ELF-1 (cell line): Measurements from ENCODE around the gene SF3B3.

Experiments used
- DNase-seq: peaks from one replicate; pipeline ENCODE4 v3.0.0-alpha.2; 2016; ENCODE audit warnings: low read depth, low spot score

Gene SF3B3

DNA sequence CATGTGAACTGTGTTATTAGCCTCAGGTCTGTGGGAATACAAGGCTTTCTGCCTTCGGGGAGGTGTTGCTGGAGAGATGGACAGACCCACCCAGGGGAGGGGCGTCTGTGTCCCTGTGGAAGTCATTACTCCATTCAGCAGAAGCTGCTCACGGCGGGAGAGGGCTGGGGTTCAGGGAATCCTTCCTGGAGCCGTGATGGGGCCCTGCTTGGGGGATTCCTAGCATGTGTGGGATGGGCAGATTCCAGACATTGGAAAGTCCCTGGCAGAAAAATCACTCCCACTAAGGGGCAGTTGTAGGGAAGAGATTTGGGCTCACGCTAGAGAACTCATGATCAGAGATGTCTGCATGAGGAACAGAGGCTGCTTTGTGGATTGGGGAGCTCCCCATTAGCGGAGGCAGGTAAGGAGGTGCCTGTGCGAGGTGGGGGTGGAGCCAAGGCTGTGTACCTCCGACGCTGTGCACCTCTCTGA lies 66.4 kb downstream of the SF3B3 start:
- DNase-seq: no peak

DNA sequence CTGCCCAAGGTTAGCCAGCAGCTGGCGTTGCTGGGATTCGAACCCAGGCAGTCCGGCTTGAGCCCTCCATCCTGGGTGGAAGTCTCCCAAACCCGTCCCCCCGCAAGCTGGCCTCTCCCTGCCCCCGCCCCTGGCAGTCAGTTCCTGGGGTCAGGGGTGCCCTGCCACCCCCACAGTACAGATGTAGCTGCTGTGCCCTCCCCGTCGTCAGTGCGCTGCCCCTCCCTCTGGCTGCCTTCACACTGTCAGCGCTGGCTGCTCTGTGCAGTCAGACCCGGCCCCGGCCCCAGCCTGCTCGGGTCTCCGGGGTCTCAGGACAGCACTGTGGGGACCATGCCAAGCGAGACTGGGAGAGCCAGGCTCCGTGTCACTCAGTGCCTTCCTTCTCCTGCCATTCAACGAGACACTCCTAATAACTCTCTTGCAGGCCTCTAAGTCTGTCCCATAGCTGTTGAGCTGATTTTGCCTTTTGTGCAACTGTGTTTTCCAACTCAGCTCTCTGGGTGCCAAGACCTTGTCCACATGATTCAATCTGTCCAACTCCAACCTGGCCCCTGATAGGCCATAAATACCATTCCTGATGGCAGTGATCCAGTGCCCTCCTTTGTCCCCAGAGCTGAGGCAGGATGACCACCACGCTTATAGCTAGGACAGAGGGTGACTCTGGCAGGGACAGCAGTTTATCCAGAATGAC lies 67.3 kb downstream of the SF3B3 start:
- no peak for DNase-seq

DNA sequence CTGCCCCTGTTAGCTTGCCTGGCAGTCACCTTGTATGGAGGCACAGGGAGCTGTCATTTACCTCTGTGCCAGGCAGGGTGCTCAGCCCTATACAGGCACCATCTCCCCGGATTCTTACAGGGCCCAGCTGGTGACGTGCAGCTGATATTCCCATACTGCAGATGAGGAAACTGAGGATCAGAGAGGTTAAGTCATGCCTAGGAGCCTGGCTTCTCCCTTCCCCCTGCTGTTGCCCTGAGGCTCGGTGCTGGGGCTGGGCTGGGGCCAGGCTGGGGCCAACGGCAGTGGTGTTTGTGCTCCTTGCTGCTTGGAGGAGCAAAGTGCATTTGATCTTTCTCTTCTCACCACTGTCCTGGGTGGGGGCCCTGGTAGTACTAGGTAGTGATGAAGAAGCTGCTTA lies 68.0 kb downstream of the SF3B3 start:
- no peak for DNase-seq

DNA sequence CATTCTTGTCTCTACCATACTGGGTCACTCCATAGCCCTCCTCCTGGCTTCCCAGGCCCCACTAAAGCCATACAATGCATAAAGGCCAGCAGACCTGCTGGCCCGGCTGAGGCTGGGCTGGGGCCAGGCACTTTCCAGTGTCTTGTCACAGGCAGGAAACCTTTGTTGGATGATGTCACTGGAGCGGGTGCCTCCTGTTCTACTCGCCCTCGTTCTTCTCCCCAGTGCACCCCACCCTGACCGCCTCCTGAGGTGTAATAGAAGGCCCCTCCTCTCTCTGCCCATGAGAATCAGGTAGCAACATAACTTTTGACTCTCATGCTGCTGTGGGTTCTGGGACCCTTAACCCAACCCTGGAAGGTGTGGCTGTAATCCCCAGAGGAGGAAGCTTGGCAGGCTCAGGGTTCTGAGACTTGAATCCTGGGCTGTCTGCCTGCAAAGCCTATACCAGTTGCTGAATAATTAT lies 68.5 kb downstream of the SF3B3 start:
- DNase-seq: no peak

GRCh38 chr16:70593544-70593943 lies 69.9 kb downstream of the SF3B3 start:
- no peak for DNase-seq

DNA sequence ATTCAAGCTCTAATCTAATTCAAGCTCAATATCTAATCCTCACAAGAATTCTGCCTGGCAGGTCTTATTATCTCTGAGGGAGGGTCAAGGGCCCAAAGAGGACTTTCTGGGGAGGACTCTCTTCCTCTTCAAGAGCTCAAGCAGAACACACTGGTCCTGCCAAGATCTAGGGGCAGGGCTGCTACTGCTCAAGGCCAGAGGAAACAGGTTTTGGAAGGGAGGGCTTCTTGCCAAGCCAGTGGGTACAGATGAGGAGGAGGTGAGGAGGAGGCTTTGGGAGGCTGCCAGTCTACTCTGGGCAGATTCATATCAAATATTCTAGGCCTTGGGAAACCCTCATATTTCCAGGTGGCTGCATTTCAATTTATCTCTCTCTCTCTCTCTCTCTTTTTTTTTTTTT lies 71.0 kb downstream of the SF3B3 start:
- DNase-seq: no peak

GRCh38 chr16:70597135-70597835 lies 73.7 kb downstream of the SF3B3 start:
- DNase-seq: no peak

GRCh38 chr16:70598937-70599503 lies 75.4 kb downstream of the SF3B3 start:
- DNase-seq: no peak

- DNase-seq: no peak
These were observed 77.1 kb downstream of the SF3B3 start for GRCh38 chr16:70600730-70601129.

- DNase-seq: no peak
These were observed 78.3 kb downstream of the SF3B3 start for GRCh38 chr16:70601576-70602575.

DNA sequence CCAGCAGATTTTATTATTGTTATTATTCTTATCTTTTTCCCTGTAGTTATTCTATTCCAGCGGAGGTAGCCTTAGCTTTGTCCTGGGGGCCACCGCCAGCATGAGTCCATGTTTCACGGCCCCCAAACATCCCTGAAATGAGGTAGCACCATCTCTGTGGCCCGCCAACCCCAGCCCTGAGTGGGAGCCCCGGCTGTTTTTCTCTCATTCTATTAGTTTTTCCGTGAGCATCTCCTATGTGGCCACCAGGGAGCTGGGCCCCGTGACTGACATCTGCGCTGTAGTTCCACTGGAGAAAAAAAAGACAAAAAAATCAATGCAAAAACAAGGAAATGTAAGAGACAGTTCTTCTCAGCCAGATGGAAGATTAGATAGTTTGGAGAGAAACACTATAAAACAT lies 79.2 kb downstream of the SF3B3 start:
- no peak for DNase-seq

GRCh38 chr16:70604407-70605282 lies 81.0 kb downstream of the SF3B3 start:
- no peak for DNase-seq

- no peak for DNase-seq
These were observed 81.7 kb downstream of the SF3B3 start for GRCh38 chr16:70605283-70605657.

GRCh38 chr16:70608521-70608920 lies 84.9 kb downstream of the SF3B3 start:
- DNase-seq: peak; percentile 49

DNA sequence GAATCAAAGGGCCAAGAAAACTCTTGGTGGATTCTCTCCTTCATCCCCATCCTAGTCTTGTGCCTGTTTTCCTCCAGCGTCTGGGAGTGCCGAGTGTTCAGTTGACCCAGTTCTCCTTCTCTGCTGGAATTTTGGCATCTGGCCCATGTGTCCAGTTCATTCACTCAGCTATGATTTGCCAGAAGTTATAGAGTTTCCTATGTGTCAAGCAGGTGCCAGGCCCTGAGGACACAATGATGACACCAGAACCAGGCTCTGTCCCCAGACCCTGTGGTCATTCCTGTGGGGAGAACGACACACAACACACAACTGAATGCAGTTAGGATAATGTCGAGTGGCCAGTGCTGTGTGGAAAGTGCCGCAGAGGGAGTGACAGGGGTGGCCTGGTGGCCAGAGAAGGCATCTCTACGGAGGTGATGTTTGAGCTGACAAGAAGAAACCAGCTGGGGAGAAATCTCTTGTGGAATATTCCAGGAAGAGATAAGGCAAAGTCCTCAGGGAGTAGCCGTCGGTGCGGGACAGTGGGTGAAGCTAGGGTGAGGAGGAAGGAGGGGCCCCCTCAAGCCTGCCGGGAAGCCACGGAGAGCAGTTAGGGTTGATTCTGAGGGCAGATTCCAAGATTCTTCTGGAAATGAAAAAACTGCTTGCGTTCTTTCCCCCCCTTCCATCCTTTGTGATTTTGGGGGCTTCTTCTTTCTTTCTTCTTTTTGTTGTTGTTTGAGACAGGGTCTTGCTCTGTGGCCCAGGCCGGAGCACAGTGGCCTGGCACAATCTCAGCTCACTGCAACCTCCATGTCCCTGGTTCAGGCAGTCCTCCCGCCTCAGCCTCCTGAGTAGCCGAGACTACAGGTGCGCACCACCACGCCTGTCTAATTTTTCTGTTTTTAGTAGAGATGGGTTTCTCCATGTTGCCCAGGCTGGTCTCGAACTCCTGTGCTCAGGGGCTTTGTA lies 86.9 kb downstream of the SF3B3 start:
- DNase-seq: no peak

- DNase-seq: no peak
These were observed 87.6 kb downstream of the SF3B3 start for GRCh38 chr16:70611224-70611598.

DNA sequence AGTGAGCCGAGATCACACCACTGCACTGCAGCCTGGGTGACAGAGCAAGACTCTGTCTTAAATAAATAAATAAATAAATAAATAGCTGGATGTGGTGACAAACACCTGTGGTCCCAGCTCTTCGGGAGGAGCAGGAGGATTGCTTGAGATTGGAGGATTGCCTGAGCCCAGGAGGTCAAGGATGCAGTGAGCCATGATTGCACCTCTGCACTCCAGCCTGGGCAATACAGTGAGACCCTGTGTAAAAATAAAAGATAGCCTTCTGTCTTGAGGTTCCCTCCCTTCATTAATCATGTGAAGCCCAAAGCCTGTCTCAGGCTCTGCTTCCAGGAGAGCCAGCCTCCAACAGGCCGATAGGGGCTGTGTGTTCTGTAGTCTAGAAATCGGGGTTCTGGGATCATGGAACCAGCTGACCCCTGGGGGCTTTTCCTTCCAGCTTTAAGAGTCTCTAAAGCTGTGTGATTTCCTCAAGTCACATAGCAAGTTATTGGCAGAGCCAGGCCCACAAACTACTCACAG lies 88.2 kb downstream of the SF3B3 start:
- no peak for DNase-seq

DNA sequence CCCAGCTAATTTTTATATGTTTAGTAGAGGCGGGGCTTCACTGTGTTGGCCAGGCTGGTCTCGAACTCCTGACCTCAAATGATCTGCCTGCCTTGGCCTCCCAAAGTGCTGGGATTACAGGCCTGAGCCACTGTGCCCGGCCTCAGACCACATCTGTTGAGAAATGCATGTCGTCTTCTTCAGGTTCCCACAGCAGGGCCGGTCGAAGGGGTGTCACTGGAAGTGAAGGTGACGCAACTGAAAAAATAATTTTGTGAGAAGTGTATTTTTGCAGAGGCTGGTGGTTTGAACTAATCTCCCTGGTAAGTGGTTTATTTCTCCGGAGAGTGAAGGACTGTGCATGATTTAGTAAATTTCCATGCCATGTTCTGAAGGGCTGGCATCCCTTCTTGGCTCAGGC lies 89.3 kb downstream of the SF3B3 start:
- DNase-seq: no peak

- DNase-seq: no peak
These were observed 90.8 kb downstream of the SF3B3 start for GRCh38 chr16:70614208-70614951.
